Cerebellar cortex (tissue), 1 donor: ENCODE data around the gene C16orf74.

ENCODE experiments used
- DNase-seq: peaks from one replicate; pipeline ENCODE4 v3.0.0-alpha.2; 2015; ENCODE audit warnings: low spot score

Gene C16orf74

DNA sequence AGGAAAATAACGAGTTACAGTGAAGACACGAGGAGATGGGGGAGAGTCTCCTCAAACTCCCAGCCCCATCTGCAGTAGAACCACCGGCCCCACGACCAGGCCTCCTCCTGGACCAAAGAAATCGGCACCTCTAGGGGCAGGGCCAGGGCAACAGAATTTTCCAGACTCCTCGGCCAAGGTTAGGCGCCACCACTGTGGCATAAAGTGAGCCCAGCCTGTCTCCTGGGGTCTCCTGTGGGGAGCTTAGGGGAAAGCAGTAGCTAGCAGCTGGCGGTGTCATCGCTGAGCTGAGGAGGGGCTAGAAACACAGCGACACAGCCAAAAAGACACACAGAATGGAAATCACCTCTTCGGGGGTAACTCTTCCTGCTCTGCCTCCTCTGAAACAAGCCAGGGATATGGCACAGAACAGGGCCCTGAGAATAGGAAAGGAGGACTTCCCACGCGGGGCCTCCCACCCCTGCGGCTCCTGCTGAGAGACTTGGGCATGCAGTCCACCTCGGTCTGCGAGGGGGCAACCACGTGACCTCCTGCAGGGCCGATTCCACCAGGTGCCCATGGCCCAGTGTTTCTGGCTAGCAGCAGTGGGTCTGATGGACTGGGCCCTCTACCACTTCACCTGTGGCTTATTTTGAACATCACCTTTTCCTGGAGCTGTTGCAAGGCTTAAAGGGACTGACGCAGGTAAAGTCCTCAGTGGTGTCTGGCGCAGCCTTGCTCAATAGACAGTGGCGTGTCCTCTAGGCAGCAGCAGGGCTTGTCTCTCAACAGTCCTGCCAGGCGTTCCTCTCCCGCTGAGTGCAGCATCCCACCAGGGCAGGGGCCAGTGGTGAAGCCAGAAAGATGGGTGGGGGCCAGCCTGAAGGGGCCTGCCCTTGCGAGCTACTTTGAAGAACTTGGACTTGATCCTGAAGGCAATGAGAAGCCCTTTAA is 55.4 kb downstream of the C16orf74 start:
- DNase-seq = no peak

DNA sequence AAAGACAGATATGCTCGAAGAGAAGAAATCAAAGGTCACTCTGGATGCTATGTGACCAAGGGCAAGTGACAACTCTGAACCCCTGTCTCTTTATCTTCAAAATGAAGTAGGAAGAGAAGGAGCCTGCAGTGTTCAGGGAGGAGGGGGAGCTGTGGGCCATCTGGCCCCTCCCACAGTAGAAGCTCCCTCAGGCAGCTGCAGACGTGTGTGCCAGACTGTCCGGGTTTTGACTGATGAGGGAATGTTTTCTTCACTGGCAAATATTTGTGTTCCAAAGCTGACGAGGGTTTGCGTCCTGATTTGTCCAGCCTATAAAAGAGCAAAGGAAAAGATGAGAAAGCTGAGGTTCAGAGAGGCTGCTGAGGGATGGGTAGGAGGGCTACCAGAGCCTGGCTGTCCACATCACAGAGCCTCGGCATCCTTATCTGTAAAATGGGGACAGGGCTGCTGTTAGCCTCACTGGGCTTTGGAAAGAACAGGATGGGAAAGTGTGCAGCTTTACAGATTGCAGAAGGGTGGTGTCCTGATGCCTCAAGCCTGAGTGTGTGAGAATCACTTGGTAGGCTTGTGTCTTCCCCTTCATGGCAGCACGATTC is 60.3 kb downstream of the C16orf74 start:
- DNase-seq = no peak

DNA sequence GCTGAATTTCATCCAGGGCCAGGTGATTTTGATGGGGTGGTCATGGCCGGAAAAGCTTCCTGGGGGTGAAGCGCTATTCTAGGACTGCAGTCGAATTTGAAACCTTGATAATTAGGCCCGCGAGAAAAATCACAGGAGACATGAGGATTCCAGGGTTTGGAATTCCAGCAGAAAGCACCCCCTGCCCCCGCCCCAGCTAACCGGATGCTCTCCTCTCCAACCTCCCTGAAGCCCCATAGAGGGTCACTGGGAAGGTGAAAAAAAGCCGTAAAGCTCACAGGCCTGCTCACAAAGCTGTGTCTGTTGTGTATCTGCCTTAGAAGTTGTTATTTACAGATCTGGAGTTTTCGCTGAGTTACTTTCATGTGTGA is 61.0 kb downstream of the C16orf74 start:
- DNase-seq = no peak

DNA sequence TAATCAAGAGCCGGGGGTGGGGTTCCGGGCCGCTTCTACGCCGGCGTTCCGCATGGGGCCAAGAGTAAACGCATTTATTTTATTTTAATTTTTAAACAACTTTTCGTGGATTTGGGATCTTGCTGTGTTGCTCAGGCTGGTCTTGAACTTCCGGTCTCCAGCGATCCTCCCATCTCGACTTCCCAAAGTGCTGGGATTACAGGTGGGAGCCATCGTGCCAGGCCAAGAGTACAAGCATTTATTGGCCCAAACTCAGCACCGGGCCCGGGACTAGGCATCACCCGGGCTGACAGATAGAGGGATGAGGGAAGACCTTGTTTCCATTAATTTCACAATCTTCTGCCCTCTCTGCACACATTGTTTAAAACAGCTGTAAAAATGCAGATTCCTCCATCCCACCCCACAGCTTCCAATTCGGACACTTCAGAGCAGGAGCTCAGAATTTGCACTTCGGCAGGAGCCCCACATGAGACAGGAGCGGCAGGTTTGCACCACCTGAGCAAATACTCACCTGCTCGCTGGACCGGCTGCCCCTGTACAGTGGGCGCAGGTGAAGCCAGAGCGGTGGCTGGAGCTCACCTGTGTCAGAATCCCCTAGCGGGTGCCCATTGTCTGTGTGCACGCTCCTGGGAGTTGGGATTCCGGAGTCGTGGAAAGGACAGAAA is 61.5 kb downstream of the C16orf74 start:
- no peak for DNase-seq

DNA sequence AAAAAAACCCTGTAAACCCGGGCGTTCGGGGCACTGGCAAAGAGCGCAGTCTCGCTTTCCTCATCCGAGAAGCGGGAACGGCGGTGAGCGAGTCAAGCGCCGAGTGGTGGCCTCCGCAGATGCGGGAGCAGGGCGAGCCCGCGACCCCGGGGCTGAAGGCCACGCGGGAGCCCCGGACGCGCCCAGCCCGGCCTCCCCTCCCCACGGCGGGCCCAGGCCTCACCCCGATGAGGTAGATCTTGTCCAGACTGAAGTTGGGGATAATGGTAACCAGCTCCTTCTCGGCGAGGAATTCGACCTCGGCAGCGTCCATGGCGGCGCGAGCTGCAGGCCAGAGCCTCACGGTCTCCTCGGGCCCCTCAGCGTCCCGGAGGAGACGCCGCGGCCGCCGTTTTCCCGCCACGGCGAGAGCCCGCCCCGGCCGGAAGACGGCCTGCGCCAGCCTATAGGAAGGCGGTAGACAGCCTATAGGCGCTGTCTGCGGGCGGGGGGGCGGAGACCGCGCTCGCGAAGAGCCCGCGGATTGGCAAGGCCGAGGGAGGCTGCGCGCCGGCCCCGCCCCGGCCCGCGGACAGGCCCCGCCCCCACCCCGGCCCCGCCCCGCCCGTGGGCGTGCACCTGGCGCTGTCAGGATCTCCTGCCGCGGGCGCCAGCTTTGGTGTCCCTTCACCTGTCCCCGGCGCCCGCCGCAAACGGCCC is 62.2 kb downstream of the C16orf74 start, which contains the start of gene GINS2:
GINS2 (minus strand) TSS at position 369 of the 699 bp plus-strand sequence; CDS start at position 313, 56 bp downstream.
- peak; percentile 88 for DNase-seq

DNA sequence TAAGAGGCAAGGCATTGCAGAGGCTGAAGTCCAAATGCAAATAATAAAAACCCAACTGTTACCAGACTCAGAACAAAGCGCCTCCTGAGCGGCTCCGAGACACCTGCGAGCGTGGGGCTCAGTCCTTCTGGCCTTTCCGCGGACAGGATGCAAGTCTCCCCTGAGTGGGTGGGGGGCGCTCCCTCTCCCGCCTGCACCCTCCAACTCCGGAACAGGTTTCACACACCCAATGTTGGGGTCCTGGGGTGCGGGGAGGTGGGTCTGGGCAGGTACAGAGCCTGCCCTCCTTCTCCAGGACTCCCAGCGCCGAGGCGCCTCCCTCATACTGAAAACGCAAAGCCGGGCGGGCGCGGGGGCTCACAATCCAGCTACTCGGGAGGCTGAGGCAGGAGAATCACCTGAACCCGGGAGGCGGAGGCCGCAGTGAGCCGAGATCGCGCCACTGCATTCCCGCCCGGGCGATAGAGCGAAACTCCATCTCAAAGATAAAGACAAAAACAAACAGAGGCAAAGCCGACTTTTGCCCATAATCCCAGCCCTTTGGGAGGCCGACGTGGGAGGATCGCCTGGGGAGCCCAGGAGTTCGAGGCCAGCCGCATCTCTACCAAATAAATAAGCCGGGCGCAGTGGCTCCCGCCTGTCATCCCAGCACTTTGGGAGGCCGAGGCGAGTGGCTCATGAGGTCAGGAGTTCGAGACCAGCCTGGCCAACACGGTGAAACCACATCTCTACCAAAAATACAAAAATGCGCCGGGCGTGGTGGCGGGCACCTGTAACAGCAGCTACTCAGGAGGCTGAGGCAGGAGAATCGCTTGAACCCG is 63.0 kb downstream of the C16orf74 start:
- no peak for DNase-seq

DNA sequence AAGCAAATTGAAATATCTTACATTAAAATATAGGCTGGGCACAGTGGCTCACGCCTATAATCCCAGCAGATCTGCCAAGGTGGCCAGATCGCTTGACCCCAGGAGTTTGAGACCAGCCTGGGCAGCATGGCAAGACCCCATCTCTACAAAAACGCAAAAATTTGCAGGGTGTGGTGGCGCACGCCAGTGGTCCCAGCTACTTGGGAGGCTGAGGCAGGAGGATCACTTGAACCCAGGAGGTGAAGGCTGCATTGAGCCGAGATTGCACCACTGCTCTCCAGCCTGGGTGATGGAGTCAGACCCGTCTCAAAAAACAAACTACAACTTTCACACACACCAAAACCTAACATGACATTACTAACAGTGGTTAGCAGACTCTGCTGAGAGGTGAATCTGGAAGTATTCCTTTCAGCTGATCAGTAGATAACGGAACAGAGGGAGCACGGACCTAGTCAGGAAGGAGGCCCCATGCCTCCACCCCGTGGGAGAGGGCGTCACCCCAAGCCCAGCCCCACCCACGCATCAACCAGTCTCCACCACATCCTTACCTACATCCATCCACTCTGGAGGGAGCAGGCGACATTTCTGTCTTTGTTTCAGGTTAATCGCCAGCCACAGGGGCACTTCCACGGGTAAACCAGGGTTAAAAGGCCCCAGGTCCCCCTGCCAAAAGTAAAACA is 63.8 kb downstream of the C16orf74 start:
- DNase-seq = no peak

DNA sequence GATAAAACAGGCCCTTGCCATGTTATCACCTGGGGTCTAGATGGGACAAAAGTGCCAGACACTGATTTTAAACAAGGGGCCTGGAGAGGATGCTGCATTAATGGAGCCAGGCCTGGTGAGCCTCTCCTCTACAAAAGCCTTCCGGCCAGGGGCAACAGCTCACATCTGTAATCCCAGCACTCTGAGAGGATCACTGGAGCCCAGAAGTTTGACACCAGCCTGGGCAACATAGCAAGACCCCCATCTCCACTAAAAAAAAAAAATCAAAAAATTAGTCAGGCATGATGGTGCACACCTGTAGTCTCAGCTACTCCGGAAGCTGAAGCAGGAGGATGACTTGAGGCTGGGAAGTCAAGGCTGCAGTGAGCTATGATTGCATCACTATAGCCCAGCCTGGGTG is 65.6 kb downstream of the C16orf74 start:
- no peak for DNase-seq

DNA sequence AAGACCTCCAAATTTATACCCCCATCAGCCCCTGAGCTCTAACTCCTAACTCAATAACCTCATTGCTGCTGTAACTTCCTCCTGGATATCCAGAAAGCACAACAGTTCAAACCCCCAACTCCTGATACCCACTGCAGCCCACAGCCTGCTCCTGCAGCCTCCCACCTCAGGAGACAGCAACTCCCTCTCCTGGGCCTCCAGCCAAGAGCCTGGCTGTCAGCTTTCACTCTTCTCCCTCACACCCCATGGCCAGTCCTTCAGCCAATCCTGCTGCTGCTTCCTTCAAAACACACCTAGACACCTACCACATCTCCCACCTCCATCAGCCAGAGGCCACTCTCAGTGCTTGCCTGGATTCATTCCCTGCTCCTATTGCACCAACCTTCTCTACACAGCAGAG is 67.5 kb downstream of the C16orf74 start:
- no peak for DNase-seq

DNA sequence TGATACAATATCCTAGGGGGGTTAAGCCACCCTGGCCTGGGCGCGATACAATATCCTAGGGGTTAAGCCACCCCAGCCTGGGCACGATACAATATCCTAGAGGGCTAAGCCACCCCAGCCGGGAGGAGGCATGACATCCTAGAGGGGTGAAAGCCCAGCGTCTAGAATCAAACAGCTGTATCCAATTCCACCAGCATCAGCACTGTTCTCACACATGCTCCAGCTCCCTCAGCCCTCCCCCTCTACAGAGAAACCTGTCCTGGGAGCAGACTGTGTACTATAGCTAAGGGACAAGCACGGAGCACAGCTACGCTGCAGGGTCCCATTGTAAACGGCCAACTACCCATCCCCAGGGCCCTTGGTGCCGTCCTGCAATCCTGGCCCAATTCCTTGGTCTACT is 68.4 kb downstream of the C16orf74 start:
- no peak for DNase-seq

DNA sequence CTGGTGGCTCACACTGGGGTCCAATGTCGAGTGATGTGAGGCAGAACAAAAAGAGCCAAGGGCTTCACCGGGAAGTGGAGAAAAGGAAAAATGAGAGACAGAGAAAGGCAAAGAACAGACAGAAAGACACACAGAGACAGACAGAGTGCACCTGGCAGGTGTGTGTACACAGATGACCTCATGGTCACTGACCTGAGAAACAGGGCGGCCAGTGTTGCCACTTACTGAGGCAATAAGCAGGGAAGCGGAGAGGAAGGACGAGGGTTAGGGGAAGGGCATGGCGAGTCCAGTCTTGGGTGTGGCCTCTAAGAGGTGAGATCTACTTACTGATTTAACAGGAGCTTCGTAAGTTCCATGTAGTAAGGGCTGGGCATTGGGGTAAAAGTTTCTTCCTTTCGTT is 69.6 kb downstream of the C16orf74 start:
- DNase-seq = no peak

DNA sequence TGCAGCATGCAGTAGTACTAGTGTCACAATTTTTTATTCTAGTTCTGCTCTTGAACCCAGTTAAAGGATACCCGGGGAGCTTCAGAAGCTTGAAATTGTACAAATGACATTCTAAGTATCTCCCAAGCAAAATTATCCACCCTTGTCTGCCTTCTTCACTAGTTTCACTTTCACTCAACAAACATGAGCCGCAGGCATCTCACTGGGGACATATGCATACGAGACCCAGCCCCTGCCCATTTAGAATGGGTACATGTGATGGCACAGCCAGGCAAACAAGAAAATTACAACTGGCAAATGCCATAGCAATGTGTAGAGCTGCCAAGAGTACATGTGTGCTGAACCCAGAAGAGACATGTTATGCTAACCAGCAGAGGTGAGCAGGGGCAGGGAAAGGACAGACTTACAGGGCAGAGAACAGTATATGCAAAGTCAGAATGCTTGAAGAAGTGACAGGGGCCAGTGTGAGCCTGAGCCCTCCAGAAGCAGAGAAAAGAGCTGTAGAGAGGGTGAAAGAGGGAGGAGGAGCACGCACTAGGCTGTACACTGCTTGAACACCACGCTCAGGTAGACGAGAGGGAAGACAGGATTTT is 70.4 kb downstream of the C16orf74 start:
- DNase-seq = no peak

DNA sequence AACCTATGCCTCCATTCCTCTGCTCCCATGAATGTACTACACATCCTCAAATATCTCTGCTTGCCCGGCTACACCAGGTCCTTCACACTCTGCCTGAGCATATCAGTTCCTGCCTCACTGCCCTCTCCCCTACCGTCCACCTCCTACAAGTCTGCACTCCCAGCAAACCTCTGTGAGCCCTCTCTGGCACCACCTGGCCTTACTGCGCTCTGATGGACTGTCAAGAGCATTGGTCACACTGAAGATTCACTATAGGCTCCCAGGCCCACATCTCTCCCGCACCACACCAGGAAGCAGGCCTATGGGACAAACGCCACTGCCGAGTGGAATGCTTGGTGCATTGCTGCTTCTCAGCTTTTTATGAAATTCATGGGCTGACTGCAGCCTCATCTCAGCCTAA is 71.0 kb downstream of the C16orf74 start:
- no peak for DNase-seq

DNA sequence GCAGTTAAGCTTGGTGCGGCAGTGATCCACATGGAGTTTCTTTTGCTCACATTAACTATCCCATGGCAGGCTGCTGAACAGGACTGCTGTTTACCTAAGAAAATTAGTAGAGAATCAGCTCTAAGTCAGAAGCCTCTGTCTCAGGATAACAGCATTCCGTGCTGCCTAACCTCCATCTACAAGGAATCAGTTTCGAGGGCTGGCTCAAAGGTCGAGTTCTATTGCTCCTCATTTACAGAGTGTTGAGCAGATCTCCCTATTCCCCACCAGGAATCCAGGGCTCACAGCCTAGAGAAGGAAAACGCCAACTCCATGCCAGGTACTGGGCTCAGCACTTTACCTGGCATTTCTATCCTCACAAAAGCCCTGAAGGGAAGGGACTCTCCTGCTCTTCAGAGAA is 72.1 kb downstream of the C16orf74 start:
- DNase-seq = no peak

DNA sequence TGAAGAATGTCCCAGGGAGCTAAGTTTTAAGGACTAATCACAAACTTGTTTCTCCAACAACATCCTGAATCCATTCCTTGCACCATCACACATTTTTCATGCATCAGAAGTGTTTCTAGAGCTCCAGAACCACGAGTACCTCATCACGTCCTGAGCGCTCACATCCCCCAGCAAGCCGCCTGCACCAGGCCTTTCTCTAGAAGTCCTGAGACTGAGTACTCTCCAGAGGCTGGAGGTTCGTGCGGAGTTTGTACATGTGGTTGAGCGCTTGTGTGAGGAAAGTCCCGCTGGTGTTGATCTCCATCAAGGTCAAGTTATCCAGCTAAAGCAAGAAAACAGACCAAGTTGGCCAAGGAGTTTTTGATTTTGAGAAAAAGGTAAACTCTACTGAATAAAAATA is 72.9 kb downstream of the C16orf74 start:
- no peak for DNase-seq

DNA sequence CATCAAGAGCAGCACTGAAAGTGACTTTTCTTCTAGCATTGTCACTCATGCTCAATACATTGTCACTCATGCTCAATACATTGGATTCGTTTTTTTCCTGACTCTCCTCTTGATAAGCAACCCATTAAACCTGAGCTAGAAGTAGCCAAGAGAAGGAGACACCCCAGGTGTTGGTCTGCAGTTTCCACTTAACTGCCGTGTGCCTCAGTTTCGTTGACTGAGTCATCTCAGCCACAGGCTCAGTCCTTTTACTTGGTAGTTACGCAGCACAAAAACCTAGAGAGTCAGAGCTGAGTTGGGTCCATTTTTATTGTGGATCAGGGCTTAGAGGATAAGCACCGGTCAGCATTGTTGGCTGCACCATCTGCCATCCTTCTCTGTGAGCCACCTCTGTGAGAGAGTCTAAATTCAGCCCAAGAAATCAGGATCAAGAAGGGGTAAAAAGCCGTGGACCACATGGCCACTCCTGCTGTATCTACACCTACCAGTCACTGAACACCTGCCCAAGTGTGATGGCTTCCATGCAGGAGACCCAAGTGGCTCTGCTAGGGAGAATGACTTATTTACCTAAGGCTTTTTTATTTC is 73.4 kb downstream of the C16orf74 start:
- DNase-seq = no peak

DNA sequence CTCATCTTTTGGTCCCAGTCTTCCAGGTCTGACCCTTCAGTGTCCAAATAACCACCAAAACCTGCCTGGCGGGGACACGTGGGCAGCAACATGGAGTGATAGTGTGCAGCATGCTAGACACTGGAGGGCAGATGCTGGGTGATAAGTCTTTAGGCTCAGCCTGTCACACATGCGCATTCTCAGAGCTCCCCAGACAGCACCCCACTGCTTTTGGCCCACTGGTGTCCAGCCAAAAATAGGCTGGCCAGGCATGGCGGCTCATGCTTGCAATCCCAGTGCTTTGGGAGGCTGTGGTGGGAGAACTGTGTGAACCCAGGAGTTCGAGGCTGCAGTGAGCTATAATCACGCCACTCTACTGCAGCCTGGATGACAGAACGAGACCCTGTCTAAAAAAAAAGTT is 74.4 kb downstream of the C16orf74 start:
- no peak for DNase-seq

DNA sequence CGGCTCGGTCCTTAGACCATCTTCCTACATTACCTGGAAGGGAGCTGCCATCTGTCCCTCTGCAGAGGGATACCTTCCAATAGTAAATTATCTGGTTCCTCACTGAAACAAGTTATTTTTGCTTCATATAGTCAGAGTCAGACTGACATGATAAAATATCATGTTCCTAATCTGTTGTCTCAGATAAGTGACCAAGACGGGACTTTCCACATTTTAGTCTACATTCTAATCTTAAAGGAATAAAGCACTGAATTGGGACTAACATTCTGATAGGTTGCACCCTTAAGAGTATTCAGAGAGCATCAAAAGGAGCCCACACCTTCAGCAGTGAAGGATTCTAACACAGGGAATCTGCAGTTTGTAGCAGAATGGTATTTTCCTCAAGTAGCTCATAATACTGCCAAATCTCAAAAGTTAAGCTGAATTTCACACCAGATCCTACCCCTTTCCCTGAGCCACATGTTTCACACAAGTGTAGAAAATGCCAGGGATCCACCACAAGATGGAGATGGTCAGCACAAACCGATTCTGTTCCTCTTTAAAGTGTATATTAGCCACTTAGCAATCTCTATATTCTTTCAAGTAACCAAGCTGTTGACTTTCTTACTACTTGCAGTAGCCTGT is 75.5 kb downstream of the C16orf74 start:
- peak; percentile 64 for DNase-seq

DNA sequence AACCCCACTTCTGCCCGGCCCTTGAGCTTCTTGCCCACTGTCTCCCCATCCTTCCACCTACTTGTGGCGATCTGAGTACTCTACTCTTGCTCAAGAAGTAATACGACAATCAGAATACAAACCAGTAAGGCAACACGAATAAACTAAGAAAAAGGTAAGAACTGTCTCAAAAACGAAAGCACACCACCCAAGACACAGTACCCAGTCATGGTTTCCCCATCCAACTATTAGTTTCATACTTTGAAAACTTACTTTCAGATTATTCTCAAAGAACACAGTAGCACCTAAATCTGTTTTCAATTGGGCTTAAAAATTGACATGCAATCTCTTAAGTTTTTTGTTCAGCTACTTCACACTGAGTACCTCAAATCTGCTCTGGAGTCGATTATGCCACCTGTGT is 76.1 kb downstream of the C16orf74 start:
- no peak for DNase-seq

DNA sequence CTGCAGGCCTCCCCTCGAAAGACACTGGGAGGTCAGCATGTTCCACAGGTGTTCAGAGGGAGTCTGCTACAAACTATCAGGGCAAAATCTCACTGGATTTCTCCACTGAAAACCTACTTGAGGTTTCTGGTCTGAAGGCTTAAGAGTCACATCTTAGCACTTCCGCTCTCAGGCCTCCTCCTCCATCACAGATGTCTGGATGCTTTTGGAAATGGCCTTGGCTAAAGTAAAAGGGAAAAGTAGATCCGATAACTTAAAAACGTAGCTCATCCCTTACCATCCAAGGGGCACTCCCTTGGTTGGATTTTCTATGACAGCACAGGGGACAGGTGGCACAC is 76.5 kb downstream of the C16orf74 start:
- DNase-seq = no peak
